ENCODE data around the gene WNT11. TPM values are rescaled to one million over a fixed set of nuclear protein-coding genes. Genes with fewer than 3 reads are reported as not detected.

Gene WNT11
- total and polyA plus RNA-seq, 2 of the 13 experiments (the other 11 are each of a cell fraction or from before 2014, with no cell fraction given) = 0.34 to 0.66 TPM

GRCh38 chr11:76153571-76153923 is 52.8 kb downstream of the WNT11 start (continued):
- TF ChIP-seq HNF1B (CRISPR knock-in tag; IDR thresholded peaks at IDR 0.05) (0 out of 2 replicates have a peak, but pooled peaks have one; percentile 4), FOXP1 (IDR thresholded peaks at IDR 0.05) (no peak), FOXP1 (CRISPR knock-in tag; IDR thresholded peaks at IDR 0.05) (no peak), ZNF136 (CRISPR knock-in tag; IDR thresholded peaks at IDR 0.05; ENCODE audit: low read depth) (no peak), ZSCAN12 (CRISPR knock-in tag; IDR thresholded peaks at IDR 0.05) (no peak), ZKSCAN5 (CRISPR knock-in tag; IDR thresholded peaks at IDR 0.05) (0 out of 2 replicates have a peak, but pooled peaks have one; percentile 0), STAT6 (CRISPR knock-in tag; IDR thresholded peaks at IDR 0.05; ENCODE audit: borderline replicate concordance) (no peak), ZBTB26 (CRISPR knock-in tag; IDR thresholded peaks at IDR 0.05; ENCODE audit: borderline replicate concordance) (no peak), ZNF574 (CRISPR knock-in tag; IDR thresholded peaks at IDR 0.05) (peak; percentile 5; the same call in 1 of the 2 replicates), MAFF (IDR thresholded peaks at IDR 0.05; ENCODE audit: low read depth, low read length) (no peak), ZNF609 (CRISPR knock-in tag; IDR thresholded peaks at IDR 0.05; ENCODE audit: borderline replicate concordance) (peak; percentile 42; the same call in 1 of the 2 replicates), ZNF121 (CRISPR knock-in tag; IDR thresholded peaks at IDR 0.05) (no peak), ZNF230 (CRISPR knock-in tag; IDR thresholded peaks at IDR 0.05) (0 out of 2 replicates have a peak, but pooled peaks have one; percentile 9), ZNF777 (CRISPR knock-in tag; IDR thresholded peaks at IDR 0.05) (no peak)
